Stomach (tissue), 4 donors: ENCODE data around the gene KATNIP.

Experiments
- CTCF ChIP-seq, 7 experiments: fragments of 450-650 bp in 4 of 7; fragments of 200-600 bp in 3 of 7; sonication (generic) in 3 of 7; IDR thresholded peaks; one replicate each; pipeline ENCODE4 v1.5.1; 2016 to 2019; ENCODE audit warnings: antibody characterized with exemption in 7 of 7, control low read depth in 2 of 7, mild to moderate bottlenecking in 1 of 7
- POLR2A ChIP-seq, 4 donors: fragments of 450-650 bp; IDR thresholded peaks; one replicate each; pipeline ENCODE4 v1.6.1; 2016; ENCODE audit warnings: antibody characterized with exemption in 4 of 4, control low read depth in 2 of 4, mild to moderate bottlenecking in 1 of 4, moderate library complexity in 1 of 4
- POLR2AphosphoS5 ChIP-seq, 3 donors: sonication (generic); formaldehyde crosslinking; IDR thresholded peaks; one replicate each; pipeline ENCODE4 v1.6.1; 2016; ENCODE audit warnings: antibody characterized with exemption in 3 of 3

GRCh38 chr16:27526180-27526579, 23.8 kb upstream of the KATNIP start:
- no peak for TF ChIP-seq POLR2A (IDR thresholded peaks at IDR 0.05)
- no peak for TF ChIP-seq CTCF (IDR thresholded peaks at IDR 0.05)
- TF ChIP-seq POLR2AphosphoS5 (IDR thresholded peaks at IDR 0.05), result no peak
